HG03439 (cell line): ENCODE measurements around the gene AKIRIN2.
"Not testable (repeated sequence)": the region's sequence is repeated elsewhere in the genome, so short reads cannot be mapped to it uniquely, and the experiment has no call there.

Experiments
- ATAC-seq: cut with Tn5 transposase; IDR thresholded peaks from one replicate; pipeline ENCODE4 v1.9.1; 2021; ENCODE audit warnings: mild to moderate bottlenecking, moderate library complexity; ENCODE audit not compliant: unreplicated experiment

Gene AKIRIN2

GRCh38 chr6:87718662-87719433, 16.8 kb upstream of the AKIRIN2 start:
- no peak for ATAC-seq

DNA sequence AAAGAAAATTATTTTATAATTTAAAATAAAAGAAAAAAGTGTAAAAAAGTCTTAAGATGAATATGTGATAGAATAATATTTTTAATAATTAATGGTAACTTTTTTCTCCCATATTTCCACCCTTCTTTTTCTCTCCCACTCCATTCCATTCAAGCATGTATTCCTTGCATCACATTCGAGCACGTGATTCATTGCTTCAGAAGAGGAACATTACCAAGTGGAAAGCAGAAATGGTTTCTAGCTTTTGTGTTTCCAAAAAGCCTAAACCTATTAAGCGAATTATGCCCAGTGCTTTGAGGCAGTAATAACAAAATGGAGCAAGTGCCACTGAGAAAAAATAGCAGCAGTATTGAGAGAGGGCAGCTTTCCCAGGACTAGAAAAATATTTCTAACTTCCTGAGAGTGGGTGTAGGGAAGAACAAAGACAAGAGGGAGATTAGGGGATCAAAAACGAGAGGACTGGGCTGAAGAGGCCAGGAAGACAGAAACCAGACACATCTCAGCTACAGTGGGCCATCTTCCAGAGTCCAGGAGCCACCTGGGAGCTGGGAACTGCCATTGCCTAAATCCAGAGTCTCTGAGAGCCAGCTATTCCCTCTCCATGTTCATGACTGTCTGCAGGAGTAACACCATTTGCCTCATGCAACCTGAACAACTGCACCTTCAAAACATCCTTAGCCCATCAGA, 15.0 kb upstream of the AKIRIN2 start:
- no peak for ATAC-seq

- no peak for ATAC-seq
Observed at GRCh38 chr6:87714093-87714842, 12.2 kb upstream of the AKIRIN2 start.

DNA sequence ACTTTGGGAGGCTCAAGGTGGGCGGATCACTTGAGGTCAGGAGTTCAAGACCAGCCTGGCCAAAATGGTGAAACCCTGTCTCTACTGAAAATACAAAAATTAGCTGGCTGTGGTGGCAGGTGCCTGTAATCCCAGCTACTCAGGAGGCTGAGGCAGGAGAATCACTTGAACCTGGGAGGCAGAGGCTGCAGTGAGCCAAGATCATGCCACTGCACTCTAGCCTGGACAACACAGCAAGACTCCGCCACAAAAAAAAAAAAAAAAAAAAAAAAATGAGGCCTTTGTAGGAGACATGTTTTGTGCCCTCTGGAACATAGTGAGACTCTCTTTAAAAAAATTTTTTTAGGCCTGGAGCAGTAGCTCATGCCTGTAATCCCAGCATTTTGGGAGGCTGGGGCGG, 10.7 kb upstream of the AKIRIN2 start:
- ATAC-seq, result not testable (repeated sequence)

- ATAC-seq, result no peak
Observed at GRCh38 chr6:87710090-87710489, 8.1 kb upstream of the AKIRIN2 start.

DNA sequence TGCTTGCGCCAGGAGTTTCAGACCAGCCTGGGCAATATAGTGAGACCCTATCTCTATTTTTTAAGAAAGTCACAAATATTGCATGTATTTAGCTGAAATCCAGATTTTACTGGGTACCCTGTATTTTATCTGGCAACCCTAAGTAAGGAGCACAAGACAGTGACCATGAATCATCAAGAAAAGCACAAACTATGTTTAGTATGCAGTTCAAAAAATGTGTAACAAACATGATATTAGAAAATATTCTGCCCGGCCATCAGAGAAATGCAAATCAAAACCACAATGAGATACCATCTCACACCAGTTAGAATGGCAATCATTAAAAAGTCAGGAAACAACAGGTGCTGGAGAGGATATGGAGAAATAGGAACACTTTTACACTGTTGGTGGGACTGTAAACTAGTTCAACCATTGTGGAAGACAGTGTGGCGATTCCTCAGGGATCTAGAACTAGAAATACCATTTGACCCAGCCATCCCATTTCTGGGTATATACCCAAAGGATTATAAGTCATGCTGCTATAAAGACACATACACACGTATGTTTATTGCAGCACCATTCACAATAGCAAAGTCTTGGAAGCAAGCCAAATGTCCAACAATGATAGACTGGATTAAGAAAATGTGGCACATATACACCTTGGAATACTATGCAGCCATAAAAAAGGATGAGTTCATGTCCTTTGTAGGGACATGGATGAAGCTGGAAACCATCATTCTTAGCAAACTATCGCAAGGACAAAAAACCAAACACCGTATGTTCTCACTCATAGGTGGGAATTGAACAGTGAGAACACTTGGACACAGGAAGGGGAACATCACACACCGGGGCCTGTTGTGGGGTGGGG, 6.8 kb upstream of the AKIRIN2 start:
- ATAC-seq, result not testable (repeated sequence)

GRCh38 chr6:87706187-87706966, 4.3 kb upstream of the AKIRIN2 start:
- ATAC-seq, result no peak

- ATAC-seq, result peak; percentile 49
Observed at GRCh38 chr6:87705070-87705691, 3.1 kb upstream of the AKIRIN2 start.

- not testable (repeated sequence) for ATAC-seq
Observed at GRCh38 chr6:87703039-87703438, 1.0 kb upstream of the AKIRIN2 start.

- peak; percentile 3 for ATAC-seq
Observed at GRCh38 chr6:87702589-87702945, 534 bp upstream of the AKIRIN2 start.

DNA sequence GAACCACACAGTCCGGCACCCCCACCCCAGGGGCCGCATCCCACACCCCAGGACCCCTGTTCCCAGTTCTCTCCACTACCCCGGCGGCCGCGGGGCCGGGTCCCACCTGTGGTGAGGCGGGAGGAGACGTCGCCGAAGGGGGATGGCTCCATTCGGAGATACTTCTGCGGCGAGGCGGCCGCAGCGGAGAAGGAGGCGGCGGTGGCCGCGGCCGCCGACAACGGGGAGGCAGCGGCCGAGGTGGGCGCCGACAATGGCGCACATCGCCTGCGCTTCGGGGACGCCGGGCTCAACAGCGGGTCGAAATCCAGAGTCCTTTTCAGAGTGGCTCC, 723 bp downstream of the AKIRIN2 start:
- ATAC-seq, result peak; percentile 3

GRCh38 chr6:87700397-87701343, 1.4 kb downstream of the AKIRIN2 start:
- no peak for ATAC-seq

DNA sequence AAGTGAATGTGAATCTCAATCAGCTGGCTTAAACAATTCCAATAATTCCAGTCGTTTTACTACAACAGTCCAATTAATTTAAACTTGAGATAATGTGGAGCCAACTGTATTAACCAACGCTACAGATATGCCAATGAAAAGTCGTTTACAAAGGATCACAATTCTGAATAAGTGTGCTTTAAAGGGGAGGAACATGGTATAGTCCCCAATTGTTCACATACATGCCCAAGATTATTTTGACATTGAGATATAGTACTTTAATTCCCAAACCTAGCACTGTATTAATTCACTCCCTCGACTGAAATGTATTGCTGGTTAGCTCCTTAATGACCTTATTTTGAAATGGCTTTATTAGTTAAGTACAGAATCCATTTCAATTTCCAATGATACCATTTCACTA, 2.5 kb downstream of the AKIRIN2 start:
- ATAC-seq, result no peak

DNA sequence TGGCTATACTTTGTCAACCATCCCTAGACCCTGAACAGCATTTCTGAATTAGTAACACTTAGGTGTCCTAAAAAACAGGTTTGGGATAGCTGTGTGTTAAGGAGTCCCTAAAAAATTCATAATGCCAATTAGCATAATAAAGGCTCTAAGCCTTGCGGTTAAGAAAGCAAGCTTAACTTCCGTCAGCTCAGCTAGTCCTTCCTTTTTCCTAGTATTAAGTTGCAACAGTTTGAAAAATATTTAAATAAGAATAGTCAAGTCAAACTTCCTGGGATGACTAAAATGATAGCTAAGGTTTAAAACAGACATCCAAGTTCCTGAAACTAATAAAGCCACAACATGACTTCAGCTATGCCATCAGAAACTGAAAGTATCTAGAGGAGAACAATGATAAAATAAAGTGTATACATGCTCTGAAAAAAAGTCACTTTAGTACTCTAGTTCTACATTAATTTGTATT, 3.5 kb downstream of the AKIRIN2 start:
- no peak for ATAC-seq

GRCh38 chr6:87697581-87698546, 4.2 kb downstream of the AKIRIN2 start:
- no peak for ATAC-seq

GRCh38 chr6:87696817-87697216, 5.2 kb downstream of the AKIRIN2 start:
- not testable (repeated sequence) for ATAC-seq

DNA sequence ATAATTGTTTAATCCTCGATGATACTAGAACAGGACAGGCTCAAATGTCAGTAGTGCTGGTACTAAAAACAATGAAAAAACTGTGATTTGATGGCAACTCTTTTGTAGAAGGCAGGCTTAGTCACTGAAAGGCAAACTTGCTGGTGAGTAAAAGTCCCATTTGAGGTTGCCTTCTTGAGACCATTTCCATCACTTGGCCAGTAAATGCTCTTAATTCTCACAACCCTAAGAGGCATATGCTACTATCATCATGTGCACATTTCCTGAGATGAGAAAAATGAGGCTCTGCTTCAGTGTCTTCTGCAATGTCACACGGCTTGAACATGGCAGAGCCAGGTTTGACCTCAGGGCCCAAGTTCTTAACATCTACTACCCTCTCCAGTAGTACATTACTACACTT, 9.9 kb downstream of the AKIRIN2 start:
- ATAC-seq, result no peak
